ENCODE data around the gene EGR2.
"Not testable (repeated sequence)": the region's sequence is repeated elsewhere in the genome, so short reads cannot be mapped to it uniquely, and the experiment has no call there.

The EGR2 gene

DNA sequence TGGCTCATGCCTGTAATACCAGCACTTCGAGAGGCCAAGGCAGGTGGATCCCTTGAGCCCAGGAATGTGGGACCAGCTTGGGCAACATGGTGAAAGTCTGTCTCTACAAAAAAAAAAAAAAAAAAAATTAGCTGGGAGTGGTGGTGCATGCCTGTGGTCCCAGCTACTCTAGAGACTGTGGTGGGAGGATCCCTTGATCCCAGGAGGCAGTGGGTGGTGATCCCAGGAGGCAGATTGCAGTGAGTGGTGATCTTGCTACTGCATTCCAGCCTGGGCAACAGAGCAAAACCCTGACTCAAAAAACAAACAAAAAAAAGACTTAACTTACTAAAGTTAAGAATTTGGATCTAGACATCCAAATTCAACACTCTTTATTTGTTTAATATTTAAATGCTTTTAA, 21.9 kb downstream of the EGR2 start:
- DNase-seq (ENCODE audit: low spot score), result peak; percentile 61

- DNase-seq (ENCODE audit: low spot score), result no peak
These were observed 23.9 kb downstream of the EGR2 start for GRCh38 chr10:62792261-62792660.

GRCh38 chr10:62790571-62790970, 25.6 kb downstream of the EGR2 start:
- no peak for DNase-seq (ENCODE audit: low spot score)

DNA sequence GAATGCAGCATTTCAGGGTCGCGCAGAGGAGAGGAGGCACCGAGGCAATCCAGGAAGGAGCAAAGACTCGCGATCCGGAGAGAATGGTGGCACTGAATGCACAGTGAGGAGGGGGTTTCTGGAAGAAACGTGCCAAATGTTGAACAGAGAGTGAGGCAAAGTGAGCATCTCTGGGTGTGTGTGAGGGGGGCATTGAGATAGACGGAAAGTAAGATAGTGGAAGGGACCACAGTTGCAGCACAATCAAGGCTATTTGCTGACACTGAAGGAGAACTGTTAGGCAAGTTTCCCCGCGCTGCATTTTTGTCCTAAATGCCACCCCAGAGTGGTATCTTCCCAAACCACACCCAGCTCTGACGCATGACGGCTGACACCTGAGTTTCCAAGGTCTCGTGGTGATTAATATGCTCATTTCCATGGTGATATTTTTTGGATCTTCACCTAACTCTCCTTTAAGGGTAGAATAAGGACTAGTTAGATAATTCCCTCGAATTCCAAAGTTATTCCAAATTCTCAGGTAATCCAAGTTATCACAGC, 26.1 kb downstream of the EGR2 start:
- DNase-seq (ENCODE audit: low spot score), result no peak

DNA sequence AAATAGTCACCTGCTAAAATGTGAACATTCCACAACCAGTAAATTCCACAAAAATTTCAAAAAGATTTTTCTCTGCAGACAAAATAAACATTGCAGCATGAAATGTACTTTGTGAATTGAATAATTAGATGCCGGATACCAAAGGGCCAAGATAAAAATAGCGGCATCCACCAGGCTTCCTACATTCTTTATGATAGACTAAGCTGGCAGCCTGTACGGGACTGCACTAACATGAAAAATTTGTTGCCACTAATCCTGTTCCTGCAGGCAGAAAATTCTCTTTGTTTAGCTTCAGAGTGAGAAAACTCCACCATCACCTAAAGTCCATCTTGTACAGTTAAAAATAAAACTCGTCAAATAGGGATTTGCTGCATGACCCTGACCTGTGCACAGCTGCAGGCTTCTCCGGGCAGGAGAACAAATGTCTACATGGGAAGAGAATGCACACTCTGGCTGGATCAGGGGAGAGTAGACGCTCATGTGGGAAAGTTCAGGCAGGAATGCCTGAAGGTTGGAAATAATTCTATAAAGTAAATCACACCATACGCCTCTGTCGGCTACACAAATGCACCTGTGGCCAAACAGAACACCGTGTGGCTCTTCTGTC, 27.2 kb downstream of the EGR2 start:
- DNase-seq (ENCODE audit: low spot score), result peak; percentile 31

GRCh38 chr10:62788285-62788684, 27.9 kb downstream of the EGR2 start:
- DNase-seq (ENCODE audit: low spot score), result not testable (repeated sequence)

GRCh38 chr10:62784537-62784936, 31.6 kb downstream of the EGR2 start:
- DNase-seq (ENCODE audit: low spot score), result not testable (repeated sequence)

- no peak for DNase-seq (ENCODE audit: low spot score)
These were observed 36.5 kb downstream of the EGR2 start for GRCh38 chr10:62779487-62780248.

GRCh38 chr10:62778125-62778524, 38.0 kb downstream of the EGR2 start:
- DNase-seq (ENCODE audit: low spot score), result no peak

DNA sequence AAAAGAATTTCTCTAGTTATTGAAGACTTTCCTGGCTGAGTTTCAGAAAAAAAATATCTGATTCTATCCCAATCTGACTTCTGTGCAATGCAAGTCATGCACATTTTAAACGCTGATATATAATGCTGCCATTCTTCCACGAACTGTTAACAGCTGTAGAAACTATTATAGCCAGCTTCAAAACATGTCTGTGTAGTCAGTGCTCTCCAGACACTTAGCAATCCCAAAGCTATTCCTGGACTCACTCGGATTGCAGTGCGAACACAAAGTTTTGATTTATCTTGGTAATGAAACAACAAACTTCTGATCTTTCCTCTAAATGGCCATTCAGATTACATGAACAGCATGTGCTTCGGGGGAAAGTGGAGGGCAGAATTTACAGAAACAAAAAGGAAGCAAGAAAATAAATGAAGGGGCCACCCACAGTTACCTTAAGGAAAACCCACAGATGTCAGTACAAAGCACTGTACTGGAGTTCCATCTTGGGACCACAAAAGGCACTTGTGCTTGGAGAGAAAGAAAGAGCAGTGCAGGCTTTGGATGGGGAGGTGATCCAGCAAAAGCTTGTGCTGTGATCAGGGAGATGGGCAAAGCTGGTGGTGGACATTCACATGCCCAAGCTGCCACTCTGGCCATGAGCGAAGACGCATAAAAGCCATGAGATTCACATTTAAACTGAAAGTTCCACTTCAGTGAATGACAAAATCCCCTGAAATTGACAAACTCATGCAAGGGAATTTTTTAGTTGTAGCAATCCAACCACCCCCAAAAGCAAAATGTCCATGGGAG, 43.8 kb downstream of the EGR2 start:
- DNase-seq (ENCODE audit: low spot score), result no peak

GRCh38 chr10:62769574-62770242, 46.5 kb downstream of the EGR2 start:
- DNase-seq (ENCODE audit: low spot score), result no peak

DNA sequence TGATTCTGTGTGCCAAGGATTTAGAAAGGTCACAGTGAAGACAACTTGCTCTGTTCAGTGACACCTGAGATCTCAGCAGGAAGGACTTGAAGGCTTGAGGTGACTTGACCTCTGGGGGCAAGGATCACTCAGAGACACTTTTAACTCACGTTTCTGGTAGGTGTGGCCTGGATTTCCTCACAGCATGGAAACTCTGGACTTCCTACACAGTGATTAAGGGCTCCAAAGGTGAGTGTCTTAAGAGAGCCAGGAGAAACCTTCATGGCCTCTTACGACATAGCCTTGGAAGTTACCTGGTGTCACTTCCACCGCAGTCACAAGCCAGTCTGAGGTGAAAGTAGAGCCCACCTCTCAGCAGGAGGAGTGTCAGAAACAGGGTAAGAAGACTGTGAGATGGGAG, 49.8 kb downstream of the EGR2 start:
- no peak for DNase-seq (ENCODE audit: low spot score)

- no peak for DNase-seq (ENCODE audit: low spot score)
These were observed 50.4 kb downstream of the EGR2 start for GRCh38 chr10:62765726-62766125.

DNA sequence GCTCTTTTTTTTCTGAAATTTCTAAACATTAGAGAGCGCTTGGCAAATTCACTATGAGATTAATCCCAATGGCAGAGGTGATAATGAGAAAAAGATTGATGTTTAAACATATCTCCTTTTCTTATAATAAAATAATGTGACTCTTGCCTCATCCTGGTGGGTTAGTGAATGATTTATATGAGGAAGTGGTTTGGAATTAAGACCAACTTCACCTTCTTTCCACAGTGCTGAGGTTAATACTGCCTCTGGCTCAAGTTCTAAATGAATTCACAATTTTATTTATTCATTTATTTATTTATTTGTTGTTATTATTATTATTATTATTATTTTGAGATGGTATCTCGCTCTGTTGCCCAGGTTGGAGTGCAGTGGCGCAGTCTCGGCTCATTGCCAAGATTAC, 52.2 kb downstream of the EGR2 start:
- DNase-seq (ENCODE audit: low spot score), result no peak

GRCh38 chr10:62763155-62763554, 53.0 kb downstream of the EGR2 start:
- DNase-seq (ENCODE audit: low spot score), result no peak

Measured in hepatic stellate cell (primary cell).